Astrocyte of the spinal cord (primary cell): Measurements from ENCODE around the gene USPL1.

Experiments used
- DNase-seq: peaks from one replicate; pipeline ENCODE4 v3.0.0; 2011; ENCODE audit warnings: low read depth, low spot score
- H3K4me3 ChIP-seq: 2 replicates; pipeline ENCODE4 v1.5.1; 2011; ENCODE audit warnings: low read depth, mild to moderate bottlenecking, low read length, moderate library complexity
- in situ Hi-C: cut with HindIII; loops from 2 replicates; pipeline ENCODE4 v1.10.0; 2017; ENCODE audit warnings: low sequenced_read_pairs
- TF ChIP-seq, protein P1 (sequence below): IDR thresholded peaks from 2 replicates; pipeline ENCODE4 v1.5.1; 2012; ENCODE audit warnings: low read depth, mild to moderate bottlenecking, low read length, inconsistent platforms

The USPL1 gene

DNA sequence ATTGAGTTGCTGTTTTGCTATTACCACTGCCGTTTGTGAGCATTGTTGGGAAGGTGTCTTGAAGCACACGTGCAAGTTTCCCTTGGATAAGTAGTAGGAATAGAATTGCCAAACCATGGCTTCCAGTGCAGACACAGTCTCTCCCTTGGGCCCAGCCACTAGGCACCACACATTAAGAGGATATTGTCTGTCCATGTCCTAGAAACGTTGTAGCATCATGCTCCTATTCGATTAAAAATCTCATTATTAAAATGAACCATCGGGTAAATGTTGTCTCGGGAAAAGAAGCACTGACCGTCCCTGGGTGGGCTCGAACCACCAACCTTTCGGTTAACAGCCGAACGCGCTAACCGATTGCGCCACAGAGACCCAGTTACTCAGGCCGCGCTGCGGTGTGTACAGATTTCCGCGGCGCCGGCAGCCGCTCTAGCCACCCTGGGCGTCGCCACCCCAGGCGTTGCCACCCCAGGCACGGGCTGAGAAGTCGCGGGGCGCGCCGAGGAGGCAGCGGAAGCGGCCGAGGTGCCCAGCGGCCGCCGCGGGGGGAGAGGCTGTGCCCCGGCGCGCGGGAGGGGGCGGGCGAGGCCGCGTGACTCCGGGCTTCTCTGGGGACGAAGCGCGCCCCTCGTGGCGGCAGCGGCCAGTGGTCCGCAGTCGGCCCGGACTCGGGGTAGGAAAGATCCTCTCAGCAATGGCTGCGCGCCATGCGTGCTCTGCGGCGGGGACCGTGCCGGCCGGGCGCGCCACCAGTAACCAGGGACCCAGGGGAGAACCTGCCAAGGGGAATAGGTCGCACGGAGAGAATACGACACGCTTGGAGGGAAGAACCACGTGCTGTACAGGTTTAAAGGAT is 56.2 kb downstream of the USPL1 start:
- DNase-seq, result peak; percentile 79
- in situ Hi-C loops, result no loop called here
- TF ChIP-seq, protein P1, sequence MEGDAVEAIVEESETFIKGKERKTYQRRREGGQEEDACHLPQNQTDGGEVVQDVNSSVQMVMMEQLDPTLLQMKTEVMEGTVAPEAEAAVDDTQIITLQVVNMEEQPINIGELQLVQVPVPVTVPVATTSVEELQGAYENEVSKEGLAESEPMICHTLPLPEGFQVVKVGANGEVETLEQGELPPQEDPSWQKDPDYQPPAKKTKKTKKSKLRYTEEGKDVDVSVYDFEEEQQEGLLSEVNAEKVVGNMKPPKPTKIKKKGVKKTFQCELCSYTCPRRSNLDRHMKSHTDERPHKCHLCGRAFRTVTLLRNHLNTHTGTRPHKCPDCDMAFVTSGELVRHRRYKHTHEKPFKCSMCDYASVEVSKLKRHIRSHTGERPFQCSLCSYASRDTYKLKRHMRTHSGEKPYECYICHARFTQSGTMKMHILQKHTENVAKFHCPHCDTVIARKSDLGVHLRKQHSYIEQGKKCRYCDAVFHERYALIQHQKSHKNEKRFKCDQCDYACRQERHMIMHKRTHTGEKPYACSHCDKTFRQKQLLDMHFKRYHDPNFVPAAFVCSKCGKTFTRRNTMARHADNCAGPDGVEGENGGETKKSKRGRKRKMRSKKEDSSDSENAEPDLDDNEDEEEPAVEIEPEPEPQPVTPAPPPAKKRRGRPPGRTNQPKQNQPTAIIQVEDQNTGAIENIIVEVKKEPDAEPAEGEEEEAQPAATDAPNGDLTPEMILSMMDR, result peak; percentile 65
- peak overlapping the region; percentile 43 for H3K4me3 ChIP-seq

DNA sequence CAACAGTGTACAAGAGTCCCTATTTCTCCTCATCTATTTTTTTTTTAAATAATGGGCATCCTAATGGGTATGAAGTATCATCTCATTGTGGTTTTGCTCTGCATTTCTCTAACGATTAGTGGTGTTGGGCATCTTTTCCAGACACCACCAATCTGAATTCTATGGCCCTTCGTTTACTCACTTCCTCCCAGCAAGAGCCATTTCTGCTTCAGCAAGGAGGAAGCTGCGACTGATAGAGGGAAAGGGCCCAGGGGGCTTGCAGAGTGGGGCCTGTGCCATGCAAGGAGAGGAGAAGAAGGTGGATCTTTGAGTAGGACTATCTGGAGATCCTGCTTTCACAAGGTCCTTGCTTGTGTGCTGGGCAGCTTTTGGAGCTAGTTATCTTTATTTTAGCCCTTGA is 58.0 kb downstream of the USPL1 start:
- no peak overlapping the region for H3K4me3 ChIP-seq
- TF ChIP-seq, protein P1, result no peak
- DNase-seq, result no peak
- in situ Hi-C loops, result no loop called here

DNA sequence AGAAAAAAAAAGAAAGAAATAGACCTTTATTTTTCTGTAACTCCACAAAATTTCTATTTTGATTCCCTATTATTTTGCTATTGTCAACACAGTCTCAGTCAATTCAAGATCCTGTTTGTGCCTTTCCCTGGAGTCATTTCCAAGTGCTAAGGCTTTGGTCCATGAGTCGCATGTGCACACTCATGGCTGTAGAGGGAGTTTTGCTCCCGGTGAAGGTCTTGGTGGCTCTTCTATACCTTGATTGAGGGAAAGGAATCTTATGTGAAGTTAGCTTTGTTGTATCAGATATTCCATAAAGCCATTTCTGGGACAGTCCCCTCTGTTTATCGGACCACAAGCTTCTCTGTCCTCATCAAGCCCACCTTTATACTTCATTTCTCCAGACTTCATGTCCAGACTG is 59.0 kb downstream of the USPL1 start:
- TF ChIP-seq, protein P1, result peak; percentile 60
- peak; percentile 44 for DNase-seq
- H3K4me3 ChIP-seq, result no peak overlapping the region
- in situ Hi-C loops, result no loop called here

DNA sequence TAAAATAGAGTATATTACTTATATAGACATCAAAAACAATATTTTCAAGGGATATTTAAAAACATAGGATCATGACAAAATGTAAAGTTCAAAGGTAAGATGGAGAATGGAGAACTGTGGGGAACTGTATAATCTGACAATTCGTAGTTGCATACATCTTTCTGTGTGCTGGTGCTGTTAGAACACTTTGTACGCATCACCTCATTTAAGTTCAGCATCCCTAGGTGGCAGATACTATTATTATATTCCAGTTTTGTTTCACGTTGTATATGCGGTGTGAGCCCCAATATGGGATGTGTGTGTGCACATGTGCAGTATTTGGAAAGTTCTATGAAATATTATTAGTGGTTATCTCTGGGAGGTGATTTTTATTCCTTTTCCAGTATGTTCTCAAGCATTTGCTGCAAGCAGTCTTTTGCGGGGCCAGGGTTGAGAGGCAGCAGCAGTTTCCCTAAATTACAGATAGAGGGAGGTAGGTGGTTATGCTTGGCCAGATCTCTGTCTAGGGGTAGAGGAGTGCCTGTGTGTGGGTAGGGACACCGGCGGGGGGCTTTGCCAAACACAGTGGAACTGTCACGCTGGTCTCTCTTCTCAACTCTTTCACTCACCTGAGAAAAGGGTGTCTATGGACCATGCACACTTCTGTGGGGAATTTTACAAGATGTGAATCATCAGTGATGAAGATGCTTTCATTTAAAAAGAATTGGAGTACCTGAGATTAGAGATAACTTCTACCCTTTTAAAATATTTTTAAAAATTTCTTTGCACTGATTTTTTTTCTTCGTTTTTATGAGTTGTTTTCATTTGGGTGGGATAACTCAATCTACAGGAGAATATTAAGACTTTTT is 62.0 kb downstream of the USPL1 start:
- DNase-seq, result peak; percentile 56
- TF ChIP-seq, protein P1, result peak; percentile 82
- in situ Hi-C loops, result no loop called here
- H3K4me3 ChIP-seq, result no peak overlapping the region

DNA sequence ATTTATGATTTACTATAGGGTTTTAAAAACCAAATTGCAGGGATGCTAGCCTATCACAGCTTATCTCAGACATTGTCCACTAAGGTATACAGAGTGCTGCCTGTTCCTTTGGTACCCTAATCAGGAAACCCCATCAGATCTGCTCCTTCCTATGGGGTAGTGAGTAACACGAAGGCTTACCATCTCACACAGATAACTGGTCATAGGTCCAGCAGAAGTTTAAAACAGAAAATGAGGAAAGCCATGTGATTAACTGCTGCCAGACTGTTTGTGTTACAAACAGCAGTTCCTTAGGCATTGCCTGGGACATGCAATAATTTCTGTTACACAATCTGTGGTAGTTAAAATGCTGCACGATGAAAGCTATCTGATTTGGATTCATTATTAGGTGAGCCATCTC is 64.1 kb downstream of the USPL1 start:
- TF ChIP-seq, protein P1, result no peak
- in situ Hi-C loops, result no loop called here
- DNase-seq, result no peak
- no peak overlapping the region for H3K4me3 ChIP-seq

DNA sequence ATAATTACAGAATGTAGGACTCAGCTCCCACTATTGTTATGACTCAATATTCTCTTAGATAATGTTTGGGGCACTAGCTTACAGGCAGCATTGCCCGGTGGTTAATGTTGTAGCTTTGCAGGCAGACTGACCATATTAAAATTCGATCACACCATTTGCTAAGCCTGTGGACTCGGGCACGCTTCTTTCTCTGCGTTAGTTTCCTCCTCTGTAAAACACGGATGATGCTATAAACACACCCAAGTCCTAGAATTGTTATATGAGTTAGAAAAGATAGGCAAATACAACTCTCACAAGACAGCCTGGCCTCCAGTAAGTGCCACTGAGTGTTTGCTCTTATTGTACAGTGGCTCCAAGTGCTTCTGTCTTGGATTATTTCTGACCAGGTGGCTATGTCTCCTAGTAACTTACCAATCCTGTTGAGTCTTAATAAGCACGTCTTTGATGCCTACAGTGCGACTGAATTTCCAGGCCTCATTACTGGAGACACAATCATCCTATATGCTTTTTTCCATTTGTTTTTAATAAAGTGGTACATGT is 67.7 kb downstream of the USPL1 start:
- TF ChIP-seq, protein P1, result no peak
- in situ Hi-C loops, result no loop called here
- no peak overlapping the region for H3K4me3 ChIP-seq
- DNase-seq, result no peak
